Measurements from ENCODE around the gene TAS2R41.

The TAS2R41 gene

GRCh38 chr7:143493751-143494150, 16.1 kb downstream of the TAS2R41 start:
- DNase-seq: no peak
- no peak for TF ChIP-seq GATA1 (IDR thresholded peaks at IDR 0.05; ENCODE audit: low read depth, low read length)
- TF ChIP-seq POLR2A (IDR thresholded peaks at IDR 0.05; ENCODE audit: low read length): no peak

- no peak for DNase-seq
- no peak for TF ChIP-seq POLR2A (IDR thresholded peaks at IDR 0.05; ENCODE audit: low read length)
- TF ChIP-seq GATA1 (IDR thresholded peaks at IDR 0.05; ENCODE audit: low read depth, low read length): no peak
These were observed 16.9 kb downstream of the TAS2R41 start for GRCh38 chr7:143494622-143495021.

- no peak for DNase-seq
- TF ChIP-seq POLR2A (IDR thresholded peaks at IDR 0.05; ENCODE audit: low read length) (no peak), GATA1 (IDR thresholded peaks at IDR 0.05; ENCODE audit: low read depth, low read length) (no peak)
These were observed 18.2 kb downstream of the TAS2R41 start for GRCh38 chr7:143495851-143496250.

GRCh38 chr7:143496263-143496662, 18.6 kb downstream of the TAS2R41 start:
- no peak for DNase-seq
- TF ChIP-seq POLR2A (IDR thresholded peaks at IDR 0.05; ENCODE audit: low read length) (no peak), GATA1 (IDR thresholded peaks at IDR 0.05; ENCODE audit: low read depth, low read length) (no peak)

- TF ChIP-seq POLR2A (IDR thresholded peaks at IDR 0.05; ENCODE audit: low read length) (no peak), GATA1 (IDR thresholded peaks at IDR 0.05; ENCODE audit: low read depth, low read length) (no peak)
These were observed 19.5 kb downstream of the TAS2R41 start for GRCh38 chr7:143497008-143497795.

GRCh38 chr7:143499246-143499645, 21.6 kb downstream of the TAS2R41 start:
- DNase-seq: no peak

More at GRCh38 chr7:143497008-143497795, 19.5 kb downstream of the TAS2R41 start:
- no peak for DNase-seq

GRCh38 chr7:143499743-143500348, 22.2 kb downstream of the TAS2R41 start:
- no peak for DNase-seq
- TF ChIP-seq GATA1 (IDR thresholded peaks at IDR 0.05; ENCODE audit: low read depth, low read length) (no peak), POLR2A (IDR thresholded peaks at IDR 0.05; ENCODE audit: low read length) (no peak)

More at GRCh38 chr7:143499246-143499645, 21.6 kb downstream of the TAS2R41 start:
- TF ChIP-seq POLR2A (IDR thresholded peaks at IDR 0.05; ENCODE audit: low read length) (no peak), GATA1 (IDR thresholded peaks at IDR 0.05; ENCODE audit: low read depth, low read length) (no peak)

- DNase-seq: no peak
These were observed 25.6 kb downstream of the TAS2R41 start for GRCh38 chr7:143503261-143503660.

GRCh38 chr7:143504215-143504936, 26.7 kb downstream of the TAS2R41 start:
- peak; percentile 6 to 8 for DNase-seq
- TF ChIP-seq POLR2A (IDR thresholded peaks at IDR 0.05; ENCODE audit: low read length): no peak
- no peak for TF ChIP-seq GATA1 (IDR thresholded peaks at IDR 0.05; ENCODE audit: low read depth, low read length)

More at GRCh38 chr7:143503261-143503660, 25.6 kb downstream of the TAS2R41 start:
- TF ChIP-seq POLR2A (IDR thresholded peaks at IDR 0.05; ENCODE audit: low read length) (no peak), GATA1 (IDR thresholded peaks at IDR 0.05; ENCODE audit: low read depth, low read length) (no peak)

GRCh38 chr7:143504937-143505297, 27.2 kb downstream of the TAS2R41 start:
- TF ChIP-seq POLR2A (IDR thresholded peaks at IDR 0.05; ENCODE audit: low read length): no peak
- no peak for TF ChIP-seq GATA1 (IDR thresholded peaks at IDR 0.05; ENCODE audit: low read depth, low read length)
- no peak for DNase-seq

- no peak for DNase-seq
- TF ChIP-seq GATA1 (IDR thresholded peaks at IDR 0.05; ENCODE audit: low read depth, low read length) (no peak), POLR2A (IDR thresholded peaks at IDR 0.05; ENCODE audit: low read length) (no peak)
These were observed 28.2 kb downstream of the TAS2R41 start for GRCh38 chr7:143505838-143506237.

GRCh38 chr7:143507094-143507518, 29.4 kb downstream of the TAS2R41 start:
- DNase-seq: peak; percentile 10

GRCh38 chr7:143507534-143508055, 29.9 kb downstream of the TAS2R41 start:
- no peak for DNase-seq
- TF ChIP-seq POLR2A (IDR thresholded peaks at IDR 0.05; ENCODE audit: low read length): no peak
- no peak for TF ChIP-seq GATA1 (IDR thresholded peaks at IDR 0.05; ENCODE audit: low read depth, low read length)

More at GRCh38 chr7:143507094-143507518, 29.4 kb downstream of the TAS2R41 start:
- TF ChIP-seq POLR2A (IDR thresholded peaks at IDR 0.05; ENCODE audit: low read length): no peak
- TF ChIP-seq GATA1 (IDR thresholded peaks at IDR 0.05; ENCODE audit: low read depth, low read length): no peak

Measured in erythroblast (primary cell).